Activated B cell treated with CpG ODN at 0.5 μM for 24 hours (primary cell): Measurements from ENCODE around the gene LCE3A. TPM values are rescaled to one million over a fixed set of nuclear protein-coding genes. Genes with fewer than 3 reads are reported as not detected.

Experiments
- ATAC-seq: fragments of 200-7000 bp; cut with Tn5 transposase; one replicate; pipeline ENCODE4 v1.10.0; 2021; ENCODE audit warnings: low read depth, mild to moderate bottlenecking, moderate library complexity
- CTCF ChIA-PET: fragments of 350-600 bp; sonication (Branson Sonifier 250); formaldehyde crosslinking; loops from one replicate; lab custom pipeline; 2021; ENCODE audit warnings: antibody characterized with exemption; lab: Charles Lee
- POLR2A ChIA-PET: fragments of 350-600 bp; sonication (Branson Sonifier 250); formaldehyde crosslinking; loops from one replicate; lab custom pipeline; 2021; ENCODE audit warnings: antibody characterized with exemption; lab: Charles Lee
- DNase-seq: peaks from one replicate; pipeline ENCODE4 v3.0.0; 2022
- H3K27ac Mint-ChIP-seq: one replicate; pipeline ENCODE4 v1.8.0; 2020; ENCODE audit warnings: mixed read lengths
- H3K27me3 Mint-ChIP-seq: one replicate; pipeline ENCODE4 v1.8.0; 2021; ENCODE audit warnings: mixed read lengths
- H3K36me3 Mint-ChIP-seq: one replicate; pipeline ENCODE4 v1.8.0; 2021; ENCODE audit warnings: low read depth, mixed read lengths
- H3K4me1 Mint-ChIP-seq: one replicate; pipeline ENCODE4 v1.8.0; 2021; ENCODE audit warnings: mixed read lengths
- H3K4me3 Mint-ChIP-seq: one replicate; pipeline ENCODE4 v1.8.0; 2020; ENCODE audit warnings: mild to moderate bottlenecking, mixed read lengths
- H3K9me3 Mint-ChIP-seq: one replicate; pipeline ENCODE4 v1.8.0; 2020; ENCODE audit warnings: mixed read lengths
- intact Hi-C: fragments of 100-400 bp; cut with micrococcal nuclease; formaldehyde crosslinking; loops from one replicate; pipeline ENCODE4 v1.15.1; 2024
- total RNA-seq: library from RNA; stranded (reverse); gene quantifications from 2 replicates; pipeline ENCODE4 v1.2.3, GENCODE V29; 2022
- TF ChIP-seq, protein P1 (sequence below): fragments of 200-600 bp; IDR thresholded peaks from one replicate; pipeline ENCODE4 v1.8.0; 2022; ENCODE audit warnings: antibody characterized with exemption, mild to moderate bottlenecking

Gene LCE3A
- total RNA-seq, 1 donor from 2014 or later = not detected

DNA sequence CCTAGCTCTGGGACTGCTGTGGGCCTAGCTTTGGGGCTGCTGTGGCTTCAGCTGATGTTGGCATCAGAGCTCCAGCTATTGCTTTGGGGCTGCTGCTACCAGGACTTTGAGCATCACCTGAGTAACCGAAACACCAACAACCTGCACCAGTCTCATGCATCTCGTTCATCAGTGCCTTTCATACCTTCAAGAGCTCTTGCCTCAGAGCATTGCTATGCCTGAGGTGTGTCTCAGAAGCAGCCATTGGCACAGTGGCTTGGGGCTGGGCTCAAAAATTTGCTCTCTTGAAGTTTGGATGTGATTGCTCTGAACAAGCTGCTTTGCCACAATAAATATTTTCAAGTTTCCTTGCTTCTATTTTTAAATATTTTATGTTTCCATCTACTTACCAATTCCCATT lies 33.6 kb upstream of the LCE3A start:
- ChIA-PET POLR2A (no interaction called here), CTCF (no interaction called here)
- H3K9me3 Mint-ChIP-seq = no peaks in the 10 kb centered on the region
- TF ChIP-seq, protein P1, sequence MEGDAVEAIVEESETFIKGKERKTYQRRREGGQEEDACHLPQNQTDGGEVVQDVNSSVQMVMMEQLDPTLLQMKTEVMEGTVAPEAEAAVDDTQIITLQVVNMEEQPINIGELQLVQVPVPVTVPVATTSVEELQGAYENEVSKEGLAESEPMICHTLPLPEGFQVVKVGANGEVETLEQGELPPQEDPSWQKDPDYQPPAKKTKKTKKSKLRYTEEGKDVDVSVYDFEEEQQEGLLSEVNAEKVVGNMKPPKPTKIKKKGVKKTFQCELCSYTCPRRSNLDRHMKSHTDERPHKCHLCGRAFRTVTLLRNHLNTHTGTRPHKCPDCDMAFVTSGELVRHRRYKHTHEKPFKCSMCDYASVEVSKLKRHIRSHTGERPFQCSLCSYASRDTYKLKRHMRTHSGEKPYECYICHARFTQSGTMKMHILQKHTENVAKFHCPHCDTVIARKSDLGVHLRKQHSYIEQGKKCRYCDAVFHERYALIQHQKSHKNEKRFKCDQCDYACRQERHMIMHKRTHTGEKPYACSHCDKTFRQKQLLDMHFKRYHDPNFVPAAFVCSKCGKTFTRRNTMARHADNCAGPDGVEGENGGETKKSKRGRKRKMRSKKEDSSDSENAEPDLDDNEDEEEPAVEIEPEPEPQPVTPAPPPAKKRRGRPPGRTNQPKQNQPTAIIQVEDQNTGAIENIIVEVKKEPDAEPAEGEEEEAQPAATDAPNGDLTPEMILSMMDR = no peak
- DNase-seq (no peak), ATAC-seq (no peak)
- no peaks in the 10 kb centered on the region for H3K36me3 Mint-ChIP-seq
- no peak overlapping the region for H3K27ac Mint-ChIP-seq
- intact Hi-C loops = loop anchor here (5.0 kb wide), 1 partner anchor 621 kb away; no protein-coding TSS in a partner anchor
- H3K27me3 Mint-ChIP-seq = peaks cover 11% of the 10 kb centered on the region
- H3K4me3 Mint-ChIP-seq = no peak overlapping the region
- no peaks in the 10 kb centered on the region for H3K4me1 Mint-ChIP-seq

DNA sequence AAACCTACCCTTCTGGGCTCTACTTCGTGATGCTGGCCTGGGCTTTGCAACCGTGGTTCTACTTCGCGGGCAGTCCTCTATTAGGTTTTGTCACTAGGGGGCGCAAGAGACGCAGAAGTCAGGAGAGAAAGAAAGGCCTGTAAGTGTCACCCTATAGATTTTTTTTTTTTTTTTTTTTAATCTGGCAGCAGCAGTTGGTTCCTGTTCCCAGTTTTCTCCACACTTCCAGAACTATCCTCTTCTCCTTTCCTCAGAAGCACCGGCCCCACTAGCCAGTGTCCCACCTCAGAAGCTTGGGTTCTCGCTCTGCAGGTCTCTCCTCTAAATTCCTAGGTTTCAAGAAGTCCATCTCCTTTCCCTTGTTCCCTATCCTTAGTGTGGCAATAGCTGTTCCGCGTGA lies 31.2 kb upstream of the LCE3A start:
- no peak for ATAC-seq
- DNase-seq = no peak
- H3K27ac Mint-ChIP-seq = no peak overlapping the region
- no peaks in the 10 kb centered on the region for H3K36me3 Mint-ChIP-seq
- CTCF ChIA-PET = interaction anchor here (0.7 to 1.4 kb wide), 3 partner anchors 9 to 355 kb away, joined by 3 to 4 read pairs (median 3); partner anchors contain the start of gene LCE2D
- POLR2A ChIA-PET = no interaction called here
- TF ChIP-seq, protein P1 = no peak
- H3K4me3 Mint-ChIP-seq = no peak overlapping the region
- peaks cover 13% of the 10 kb centered on the region for H3K27me3 Mint-ChIP-seq
- no peaks in the 10 kb centered on the region for H3K4me1 Mint-ChIP-seq
- no peaks in the 10 kb centered on the region for H3K9me3 Mint-ChIP-seq
- intact Hi-C loops = loop anchor here (5.0 kb wide), 1 partner anchor 568 kb away; no protein-coding TSS in a partner anchor

DNA sequence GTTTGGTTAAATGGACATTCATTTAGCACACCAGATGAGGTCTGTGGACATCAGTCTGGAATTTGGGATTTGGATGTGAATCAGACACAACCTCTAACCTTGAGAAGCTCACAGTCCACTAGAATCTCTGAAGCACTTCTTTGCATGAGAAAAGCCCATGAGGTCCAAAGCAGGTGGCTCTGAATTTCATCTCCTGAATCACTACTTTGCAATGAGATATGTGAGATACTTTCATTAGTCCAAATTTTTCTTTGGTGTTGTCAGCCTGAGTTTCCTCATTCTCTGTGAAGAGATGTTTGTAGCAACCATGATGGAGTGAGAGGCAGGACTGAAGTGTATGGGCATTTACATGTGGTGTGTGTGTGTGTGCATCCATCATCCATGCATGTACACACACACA lies 23.8 kb upstream of the LCE3A start:
- Mint-ChIP-seq H3K27ac (no peak overlapping the region), H3K4me3 (no peak overlapping the region), H3K27me3 (peaks cover 11% of the 10 kb centered on the region), H3K9me3 (no peaks in the 10 kb centered on the region), H3K36me3 (no peaks in the 10 kb centered on the region), H3K4me1 (no peaks in the 10 kb centered on the region)
- CTCF ChIA-PET = no interaction called here
- ATAC-seq (no peak), DNase-seq (no peak)
- intact Hi-C loops = no loop called here
- TF ChIP-seq, protein P1 = no peak
- POLR2A ChIA-PET = no interaction called here

DNA sequence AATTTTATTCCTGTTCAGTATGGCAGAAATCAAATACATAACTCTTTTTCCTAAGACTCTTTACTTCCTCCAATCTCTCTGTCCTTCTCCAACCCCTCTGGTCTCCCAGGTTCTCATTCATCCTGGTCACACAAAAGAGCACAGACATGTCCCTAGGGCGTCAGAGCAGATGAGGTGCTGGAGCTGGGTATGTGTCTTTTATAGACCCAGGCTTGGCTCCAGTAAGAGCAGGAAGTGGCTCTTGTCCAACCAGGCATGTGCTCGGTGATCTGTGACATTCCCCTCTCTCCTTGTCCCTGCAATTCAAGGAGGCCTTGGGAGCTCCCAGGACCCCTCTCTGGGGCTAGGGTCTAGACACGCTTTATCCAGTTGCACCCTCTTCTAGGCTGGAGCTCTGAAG lies 22.2 kb upstream of the LCE3A start:
- H3K27ac Mint-ChIP-seq = no peak overlapping the region
- DNase-seq (no peak), ATAC-seq (no peak)
- no peaks in the 10 kb centered on the region for H3K4me1 Mint-ChIP-seq
- intact Hi-C loops = no loop called here
- no peak overlapping the region for H3K4me3 Mint-ChIP-seq
- POLR2A ChIA-PET = no interaction called here
- no peaks in the 10 kb centered on the region for H3K36me3 Mint-ChIP-seq
- TF ChIP-seq, protein P1 = no peak
- H3K9me3 Mint-ChIP-seq = no peaks in the 10 kb centered on the region
- peaks cover 7% of the 10 kb centered on the region for H3K27me3 Mint-ChIP-seq
- CTCF ChIA-PET = no interaction called here

DNA sequence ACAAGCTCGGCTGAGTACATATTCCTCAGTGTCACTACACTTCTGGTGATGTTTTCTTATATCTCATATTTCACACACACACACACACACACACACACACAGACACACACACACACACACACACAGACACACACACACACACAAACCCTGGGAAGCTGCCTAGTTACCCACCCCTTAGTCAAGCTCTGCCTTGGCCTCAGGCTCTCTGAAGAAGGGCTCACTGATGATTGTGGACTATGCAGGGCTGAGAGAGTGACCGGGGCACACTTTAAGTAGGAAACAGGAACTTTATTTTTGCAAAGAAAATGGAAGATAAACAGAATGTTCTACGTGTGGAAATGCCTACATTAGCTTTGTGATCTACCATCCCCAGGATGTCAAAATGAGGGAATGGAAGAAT lies 21.0 kb upstream of the LCE3A start:
- peaks cover 7% of the 10 kb centered on the region for H3K27me3 Mint-ChIP-seq
- H3K36me3 Mint-ChIP-seq = no peaks in the 10 kb centered on the region
- POLR2A ChIA-PET = no interaction called here
- intact Hi-C loops = no loop called here
- CTCF ChIA-PET = no interaction called here
- H3K4me1 Mint-ChIP-seq = no peaks in the 10 kb centered on the region
- ATAC-seq (no peak), DNase-seq (no peak)
- TF ChIP-seq, protein P1 = no peak
- peaks cover 5% of the 10 kb centered on the region for H3K9me3 Mint-ChIP-seq
- H3K4me3 Mint-ChIP-seq = no peak overlapping the region
- no peak overlapping the region for H3K27ac Mint-ChIP-seq
